OCI-LY7 (cell line): ENCODE data around the gene LOXHD1. TPM values are rescaled to one million over a fixed set of nuclear protein-coding genes. Genes with fewer than 3 reads are reported as not detected.

ENCODE experiments used
- BruUV-seq: library from RNA; stranded (reverse); fragments of 400-500 nt; replicated peaks from 2 replicates; lab custom pipeline; 2021; lab: Mats Ljungman, UMichigan
- CTCF ChIA-PET: fragments of 300-600 bp; sonication (Branson Sonifier 250); formaldehyde crosslinking; loops from one replicate; lab custom pipeline; 2022; ENCODE audit warnings: antibody characterized with exemption; ENCODE audit not compliant: unreplicated experiment; lab: Charles Lee
- POLR2A ChIA-PET: fragments of 300-600 bp; sonication (Branson Sonifier 250); formaldehyde crosslinking; loops from one replicate; lab custom pipeline; 2022; ENCODE audit warnings: antibody characterized with exemption; lab: Charles Lee
- DNase-seq: peaks from one replicate; pipeline ENCODE4 v3.0.0-alpha.2; 2015; ENCODE audit warnings: low spot score
- H2AFZ ChIP-seq: fragments of 200-600 bp; sonication (generic), shearing (Covaris generic); 2 replicates; pipeline ENCODE4 v1.6.1; 2014; ENCODE audit warnings: mild to moderate bottlenecking, antibody characterized with exemption, low read length, moderate library complexity
- H3K27ac ChIP-seq: fragments of 200-600 bp; sonication (generic); 2 replicates; pipeline ENCODE4 v1.5.1; 2014; ENCODE audit warnings: mixed run types, low read depth, mild to moderate bottlenecking, moderate library complexity, low read length, inconsistent platforms; ENCODE audit not compliant: poor library complexity, severe bottlenecking
- H3K36me3 ChIP-seq: fragments of 200-600 bp; sonication (generic); 2 replicates; pipeline ENCODE4 v1.6.1; 2014; ENCODE audit warnings: mild to moderate bottlenecking, antibody characterized with exemption, low read length, moderate library complexity, mixed read lengths; ENCODE audit not compliant: insufficient read depth
- H3K4me1 ChIP-seq: fragments of 200-600 bp; sonication (generic); 2 replicates; pipeline ENCODE4 v1.5.1; 2014; ENCODE audit warnings: mild to moderate bottlenecking, low read length; ENCODE audit not compliant: insufficient read depth, poor library complexity, severe bottlenecking
- H3K4me2 ChIP-seq: fragments of 200-600 bp; sonication (generic); 2 replicates; pipeline ENCODE4 v1.6.1; 2014; ENCODE audit warnings: mild to moderate bottlenecking, low read length
- H3K4me3 ChIP-seq: fragments of 200-600 bp; sonication (generic); 2 replicates; pipeline ENCODE4 v1.5.1; 2014; ENCODE audit warnings: mild to moderate bottlenecking, low read depth, low read length; ENCODE audit not compliant: poor library complexity, severe bottlenecking
- H3K79me2 ChIP-seq: fragments of 200-600 bp; sonication (generic); 2 replicates; pipeline ENCODE4 v1.6.1; 2016; ENCODE audit warnings: low read depth, mild to moderate bottlenecking, low read length, moderate library complexity, mixed read lengths; ENCODE audit not compliant: insufficient read depth
- H3K9me2 ChIP-seq: fragments of 200-600 bp; sonication (generic); 2 replicates; pipeline ENCODE4 v1.6.1; 2016; ENCODE audit warnings: mild to moderate bottlenecking, low read length, mixed read lengths; ENCODE audit not compliant: insufficient read depth
- H3K9me3 ChIP-seq: fragments of 200-600 bp; sonication (generic); 2 replicates; pipeline ENCODE4 v1.6.1; 2014; ENCODE audit warnings: mild to moderate bottlenecking, mixed run types, low read length, mixed read lengths
- H4K20me1 ChIP-seq: fragments of 200-600 bp; sonication (generic); 2 replicates; pipeline ENCODE4 v1.6.1; 2014; ENCODE audit warnings: mild to moderate bottlenecking, antibody characterized with exemption, low read length, moderate library complexity, mixed read lengths; ENCODE audit not compliant: insufficient read depth
- EZH2phosphoT487 ChIP-seq: fragments of 200-600 bp; sonication (generic); IDR thresholded peaks from 2 replicates; pipeline ENCODE4 v1.6.1; 2018; ENCODE audit warnings: low read depth, borderline replicate concordance, mild to moderate bottlenecking, mixed run types, antibody characterized with exemption, low read length, moderate library complexity, mixed read lengths
- intact Hi-C: fragments of 100-400 bp; cut with micrococcal nuclease; formaldehyde crosslinking; loops from one replicate; pipeline ENCODE4 v1.10.0; 2022; ENCODE audit not compliant: unreplicated experiment
- total RNA-seq, 2 experiments: library from RNA; depleted of rRNA in 1 of 2; stranded (reverse); fragments of >200 nt in 1 of 2; shearing (Covaris generic) in 1 of 2; gene quantifications; 2 replicates each; pipeline ENCODE4 v1.2.3, GENCODE V29; 2014 to 2022
- TF ChIP-seq, protein P1 (sequence below): fragments of 200-600 bp; sonication (generic); conservative IDR thresholded peaks from 2 replicates; pipeline ENCODE4 v1.5.1; 2014; ENCODE audit warnings: mild to moderate bottlenecking, antibody characterized with exemption, low read length, moderate library complexity, mixed read lengths

LOXHD1 gene
- total RNA-seq, 2 experiments from 2014 or later, result not detected

DNA sequence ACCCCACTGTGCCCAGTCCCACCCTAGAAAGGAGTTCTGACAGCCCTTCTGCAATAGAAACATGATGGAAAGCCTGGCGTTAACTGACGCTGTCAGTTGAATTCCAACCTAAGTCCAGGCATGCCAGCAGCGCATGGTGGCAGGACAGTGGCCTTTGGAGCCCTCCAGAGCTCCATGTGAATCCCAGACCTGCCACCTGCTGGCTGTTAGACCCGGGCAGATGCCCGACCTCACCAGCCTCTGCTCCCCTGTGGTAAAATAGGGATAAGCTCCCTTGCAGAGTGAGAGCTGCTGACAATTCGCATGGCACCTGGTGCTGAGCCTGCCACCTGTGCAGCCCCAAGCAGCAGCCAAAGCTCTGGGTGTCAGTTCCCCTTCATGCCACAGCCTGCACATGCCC, 138.6 kb downstream of the LOXHD1 start:
- no peaks in the 10 kb centered on the region for H3K79me2 ChIP-seq
- H2AFZ ChIP-seq, result no peak overlapping the region
- intact Hi-C loops, result no loop called here
- DNase-seq, result no peak
- CTCF ChIA-PET, result no interaction called here
- TF ChIP-seq EZH2phosphoT487, result no peak
- TF ChIP-seq, protein P1, sequence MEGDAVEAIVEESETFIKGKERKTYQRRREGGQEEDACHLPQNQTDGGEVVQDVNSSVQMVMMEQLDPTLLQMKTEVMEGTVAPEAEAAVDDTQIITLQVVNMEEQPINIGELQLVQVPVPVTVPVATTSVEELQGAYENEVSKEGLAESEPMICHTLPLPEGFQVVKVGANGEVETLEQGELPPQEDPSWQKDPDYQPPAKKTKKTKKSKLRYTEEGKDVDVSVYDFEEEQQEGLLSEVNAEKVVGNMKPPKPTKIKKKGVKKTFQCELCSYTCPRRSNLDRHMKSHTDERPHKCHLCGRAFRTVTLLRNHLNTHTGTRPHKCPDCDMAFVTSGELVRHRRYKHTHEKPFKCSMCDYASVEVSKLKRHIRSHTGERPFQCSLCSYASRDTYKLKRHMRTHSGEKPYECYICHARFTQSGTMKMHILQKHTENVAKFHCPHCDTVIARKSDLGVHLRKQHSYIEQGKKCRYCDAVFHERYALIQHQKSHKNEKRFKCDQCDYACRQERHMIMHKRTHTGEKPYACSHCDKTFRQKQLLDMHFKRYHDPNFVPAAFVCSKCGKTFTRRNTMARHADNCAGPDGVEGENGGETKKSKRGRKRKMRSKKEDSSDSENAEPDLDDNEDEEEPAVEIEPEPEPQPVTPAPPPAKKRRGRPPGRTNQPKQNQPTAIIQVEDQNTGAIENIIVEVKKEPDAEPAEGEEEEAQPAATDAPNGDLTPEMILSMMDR, result no peak
- H3K4me2 ChIP-seq, result no peak overlapping the region
- no peak overlapping the region for H3K27ac ChIP-seq
- no peaks in the 10 kb centered on the region for H3K9me3 ChIP-seq
- POLR2A ChIA-PET, result no interaction called here
- H4K20me1 ChIP-seq, result no peaks in the 10 kb centered on the region
- no peaks in the 10 kb centered on the region for H3K4me1 ChIP-seq
- no TSS peak for BruUV-seq
- H3K36me3 ChIP-seq, result no peaks in the 10 kb centered on the region
- H3K4me3 ChIP-seq, result no peak overlapping the region
- H3K9me2 ChIP-seq, result no peaks in the 10 kb centered on the region

DNA sequence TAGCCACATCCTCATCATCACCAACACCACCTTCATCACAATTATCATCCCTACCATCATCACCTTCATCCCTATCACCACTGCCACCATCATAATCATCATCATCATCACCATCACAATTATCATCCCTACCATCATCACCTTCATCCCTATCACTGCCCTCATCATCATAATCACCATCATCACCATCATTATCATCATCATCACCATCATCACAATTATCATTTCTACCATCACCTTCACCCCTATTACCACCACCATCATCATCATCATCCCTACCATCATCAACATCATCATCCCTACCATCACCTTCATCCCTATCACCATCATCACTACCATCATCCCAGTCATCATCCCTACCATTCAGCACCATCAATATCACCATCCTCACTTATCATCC, 140.5 kb downstream of the LOXHD1 start:
- intact Hi-C loops, result no loop called here
- ChIA-PET POLR2A (no interaction called here), CTCF (no interaction called here)
- no peak for DNase-seq
- no peaks in the 10 kb centered on the region for H3K4me1 ChIP-seq
- BruUV-seq, result no TSS peak
- H3K4me3 ChIP-seq, result no peak overlapping the region
- no peak overlapping the region for H3K4me2 ChIP-seq
- no peaks in the 10 kb centered on the region for H3K79me2 ChIP-seq
- no peaks in the 10 kb centered on the region for H3K9me2 ChIP-seq
- TF ChIP-seq, protein P1, result no peak
- TF ChIP-seq EZH2phosphoT487, result no peak
- no peak overlapping the region for H3K27ac ChIP-seq
- no peaks in the 10 kb centered on the region for H3K36me3 ChIP-seq
- H4K20me1 ChIP-seq, result no peaks in the 10 kb centered on the region
- no peaks in the 10 kb centered on the region for H3K9me3 ChIP-seq
- no peak overlapping the region for H2AFZ ChIP-seq

DNA sequence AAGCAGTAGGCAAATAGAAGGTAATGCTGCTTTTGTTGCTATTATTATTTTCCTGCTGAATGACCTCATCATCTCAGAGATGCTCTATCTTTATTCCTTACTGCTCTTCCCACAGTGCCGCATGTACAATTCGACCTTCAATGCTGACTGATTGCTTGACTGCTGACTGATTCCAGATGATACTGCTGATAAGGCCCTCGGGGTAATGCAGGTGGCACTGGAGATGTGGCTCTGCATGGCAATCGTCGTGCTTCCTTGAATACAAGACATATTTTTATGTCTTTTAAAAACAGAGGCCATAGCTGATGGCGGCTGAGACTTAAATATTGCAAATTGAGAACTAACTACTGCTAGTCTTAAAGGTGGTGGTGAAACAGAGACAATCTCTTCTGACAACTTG, 146.6 kb downstream of the LOXHD1 start:
- Histone ChIP-seq H3K9me2 (no peaks in the 10 kb centered on the region), H3K79me2 (no peaks in the 10 kb centered on the region), H3K36me3 (no peaks in the 10 kb centered on the region), H2AFZ (no peak overlapping the region), H3K27ac (no peak overlapping the region), H3K4me3 (no peak overlapping the region), H3K4me1 (no peaks in the 10 kb centered on the region), H3K4me2 (no peak overlapping the region), H4K20me1 (no peaks in the 10 kb centered on the region), H3K9me3 (no peaks in the 10 kb centered on the region)
- no TSS peak for BruUV-seq
- CTCF ChIA-PET, result no interaction called here
- POLR2A ChIA-PET, result no interaction called here
- DNase-seq, result no peak
- TF ChIP-seq EZH2phosphoT487, result no peak
- TF ChIP-seq, protein P1, result no peak
- intact Hi-C loops, result no loop called here
